ENCODE data around the gene ZKSCAN1. TPM values are rescaled to one million over a fixed set of nuclear protein-coding genes. Genes with fewer than 3 reads are reported as not detected.
A peak's percentile ranks its signal among the peaks of the same experiment; 100 is the strongest.
"Not testable (repeated sequence)": the region's sequence is repeated elsewhere in the genome, so short reads cannot be mapped to it uniquely, and the experiment has no call there.

Gene ZKSCAN1
- total RNA-seq, 4 donors from 2014 or later: 48.0 to 86.1 (median 73.5) TPM

GRCh38 chr7:100010901-100011300 is 4.5 kb upstream of the ZKSCAN1 start:
- Histone ChIP-seq H3K27ac (no peak overlapping the region), H3K27me3 (no peaks in the 10 kb centered on the region)
- DNase-seq: no peak

GRCh38 chr7:100011516-100011915 is 3.9 kb upstream of the ZKSCAN1 start:
- Histone ChIP-seq H3K27ac (no peak overlapping the region), H3K27me3 (no peaks in the 10 kb centered on the region), H3K36me3 (no peaks in the 10 kb centered on the region), H3K9me3 (no peaks in the 10 kb centered on the region), H3K4me3 (no peak overlapping the region), H3K4me1 (peaks cover 0 to 4% (median 3%) of the 10 kb centered on the region in 4 donors)
- no peak for TF ChIP-seq CTCF (IDR thresholded peaks at IDR 0.05)
- TF ChIP-seq POLR2A (IDR thresholded peaks at IDR 0.05): no peak
- DNase-seq: no peak

More at GRCh38 chr7:100010901-100011300, 4.5 kb upstream of the ZKSCAN1 start:
- Histone ChIP-seq H3K4me1 (peaks cover 0 to 4% (median 0%) of the 10 kb centered on the region in 4 donors), H3K4me3 (no peak overlapping the region), H3K36me3 (no peaks in the 10 kb centered on the region), H3K9me3 (no peaks in the 10 kb centered on the region)
- TF ChIP-seq POLR2A (IDR thresholded peaks at IDR 0.05) (no peak), CTCF (IDR thresholded peaks at IDR 0.05) (no peak)

- H3K36me3 ChIP-seq, H3K9me3 ChIP-seq, H3K27me3 ChIP-seq, H3K4me3 ChIP-seq, DNase-seq: not testable (repeated sequence)
- Histone ChIP-seq H3K4me1 (peaks cover 0 to 13% (median 6%) of the 10 kb centered on the region in 4 donors), H3K27ac (peak overlapping the region in 1 of 4 donors; percentile 44)
Measured at GRCh38 chr7:100012385-100013327, 2.7 kb upstream of the ZKSCAN1 start.

GRCh38 chr7:100013328-100013676 is 2.1 kb upstream of the ZKSCAN1 start:
- no peak overlapping the region for H3K4me3 ChIP-seq
- no peak for DNase-seq
- H3K4me1 ChIP-seq: peaks cover 0 to 17% (median 6%) of the 10 kb centered on the region in 4 donors
- no peak for TF ChIP-seq POLR2A (IDR thresholded peaks at IDR 0.05)
- TF ChIP-seq CTCF (IDR thresholded peaks at IDR 0.05): no peak
- no peaks in the 10 kb centered on the region for H3K36me3 ChIP-seq
- H3K9me3 ChIP-seq: no peaks in the 10 kb centered on the region
- H3K27ac ChIP-seq: peak overlapping the region in 1 of 4 donors; percentile 44
- no peaks in the 10 kb centered on the region for H3K27me3 ChIP-seq

GRCh38 chr7:100016215-100016901 is 962 bp downstream of the ZKSCAN1 start:
- Histone ChIP-seq H3K27ac (peak overlapping the region; percentile 90 to 99 (median 96)), H3K27me3 (no peaks in the 10 kb centered on the region), H3K4me1 (peaks cover 0 to 35% (median 6%) of the 10 kb centered on the region in 4 donors), H3K9me3 (no peaks in the 10 kb centered on the region), H3K36me3 (no peaks in the 10 kb centered on the region), H3K4me3 (peak overlapping the region; percentile 91 to 99 (median 98))
- DNase-seq: peak in 1 of 3 donors; percentile 44
- no peak for TF ChIP-seq CTCF (IDR thresholded peaks at IDR 0.05)
- no peak for TF ChIP-seq POLR2A (IDR thresholded peaks at IDR 0.05)

GRCh38 chr7:100017300-100017699 is 1.9 kb downstream of the ZKSCAN1 start:
- peak overlapping the region in 2 of 4 donors; percentile 91 to 98 for H3K4me3 ChIP-seq
- no peaks in the 10 kb centered on the region for H3K9me3 ChIP-seq
- peaks cover 0 to 42% (median 6%) of the 10 kb centered on the region in 4 donors for H3K4me1 ChIP-seq
- H3K27ac ChIP-seq: peak overlapping the region in 3 of 4 donors; percentile 64 to 99 (median 99)
- no peaks in the 10 kb centered on the region for H3K27me3 ChIP-seq
- H3K36me3 ChIP-seq: peaks cover 0 to 5% (median 0%) of the 10 kb centered on the region in 3 donors
- peak in 2 of 3 donors; percentile 49 to 66 for DNase-seq
- TF ChIP-seq POLR2A (IDR thresholded peaks at IDR 0.05): no peak
- TF ChIP-seq CTCF (IDR thresholded peaks at IDR 0.05): no peak

Data from Peyer's patch (tissue), 4 donors.